Gastroesophageal sphincter (tissue), 3 donors: Measurements from ENCODE around the gene BICRAL.
"Not testable (repeated sequence)": the region's sequence is repeated elsewhere in the genome, so short reads cannot be mapped to it uniquely, and the experiment has no call there.

Source experiments
- CTCF ChIP-seq, 4 experiments: fragments of 200-600 bp in 2 of 4; fragments of 450-650 bp in 2 of 4; sonication (generic) in 1 of 4; IDR thresholded peaks; one replicate each; pipeline ENCODE4 v1.5.1; 2017 to 2019; ENCODE audit warnings: antibody characterized with exemption in 4 of 4, mild to moderate bottlenecking in 2 of 4, moderate library complexity in 2 of 4
- POLR2A ChIP-seq, 2 donors: fragments of 450-650 bp; IDR thresholded peaks; one replicate each; pipeline ENCODE4 v1.6.1; 2017; ENCODE audit warnings: antibody characterized with exemption in 2 of 2, mild to moderate bottlenecking in 2 of 2, moderate library complexity in 1 of 2
- POLR2AphosphoS5 ChIP-seq: sonication (generic); formaldehyde crosslinking; IDR thresholded peaks from one replicate; pipeline ENCODE4 v1.6.1; 2017; ENCODE audit warnings: antibody characterized with exemption

- TF ChIP-seq CTCF (IDR thresholded peaks at IDR 0.05); POLR2AphosphoS5; POLR2A (IDR thresholded peaks at IDR 0.05): not testable (repeated sequence)
Observed at GRCh38 chr6:42733867-42734481, 47.9 kb upstream of the BICRAL start.
